HTERT RPE-1 (cell line): Measurements from ENCODE around the gene IL20RA.
"Not testable (repeated sequence)": the region's sequence is repeated elsewhere in the genome, so short reads cannot be mapped to it uniquely, and the experiment has no call there.

ENCODE experiments used
- in situ Hi-C: fragments of 300-500 bp; cut with MboI; formaldehyde crosslinking; loops from 4 replicates; pipeline ENCODE4 v1.14.3; 2020; ENCODE audit warnings: low sequenced_read_pairs

IL20RA gene, protein sequence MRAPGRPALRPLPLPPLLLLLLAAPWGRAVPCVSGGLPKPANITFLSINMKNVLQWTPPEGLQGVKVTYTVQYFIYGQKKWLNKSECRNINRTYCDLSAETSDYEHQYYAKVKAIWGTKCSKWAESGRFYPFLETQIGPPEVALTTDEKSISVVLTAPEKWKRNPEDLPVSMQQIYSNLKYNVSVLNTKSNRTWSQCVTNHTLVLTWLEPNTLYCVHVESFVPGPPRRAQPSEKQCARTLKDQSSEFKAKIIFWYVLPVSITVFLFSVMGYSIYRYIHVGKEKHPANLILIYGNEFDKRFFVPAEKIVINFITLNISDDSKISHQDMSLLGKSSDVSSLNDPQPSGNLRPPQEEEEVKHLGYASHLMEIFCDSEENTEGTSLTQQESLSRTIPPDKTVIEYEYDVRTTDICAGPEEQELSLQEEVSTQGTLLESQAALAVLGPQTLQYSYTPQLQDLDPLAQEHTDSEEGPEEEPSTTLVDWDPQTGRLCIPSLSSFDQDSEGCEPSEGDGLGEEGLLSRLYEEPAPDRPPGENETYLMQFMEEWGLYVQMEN

DNA sequence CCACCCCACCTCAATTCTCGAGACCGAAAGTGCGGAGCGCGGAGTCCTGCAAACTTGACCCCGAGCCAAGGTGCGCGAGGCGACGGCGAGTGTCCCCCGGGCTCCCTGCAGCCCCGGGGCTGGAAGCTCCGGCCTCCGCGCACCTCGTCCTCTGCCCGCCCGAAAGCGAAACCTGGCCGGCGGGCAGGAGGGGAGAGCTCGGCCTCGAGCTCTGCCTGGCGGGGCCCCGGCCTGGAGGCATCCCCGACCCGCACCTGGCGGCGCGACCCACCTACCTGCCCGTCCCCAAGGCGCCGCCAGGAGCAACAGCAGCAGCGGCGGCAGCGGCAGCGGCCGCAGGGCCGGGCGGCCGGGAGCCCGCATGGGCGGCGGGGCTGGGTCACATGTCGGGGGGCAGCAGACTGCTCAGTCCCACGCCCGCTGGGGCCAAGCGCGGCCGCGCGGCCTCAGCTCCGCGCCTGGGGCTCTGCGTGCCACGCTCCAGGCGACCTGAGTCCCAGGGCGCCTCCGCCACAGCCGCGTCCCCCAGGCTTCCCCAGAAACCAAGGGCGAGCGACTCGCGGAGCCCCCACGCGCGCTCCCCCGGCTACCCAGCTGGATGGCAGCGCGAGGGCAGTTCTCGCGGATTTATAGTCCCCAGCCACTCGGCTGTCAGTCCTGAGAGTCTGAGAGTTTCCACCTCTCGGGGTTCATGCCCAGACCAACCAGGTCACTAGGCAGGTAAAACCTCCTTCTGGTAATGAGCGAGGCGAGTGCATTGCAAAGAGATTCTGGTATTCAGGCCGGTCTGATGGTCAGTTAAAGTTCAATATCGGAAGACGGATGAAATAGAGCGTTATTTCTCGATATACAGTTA is at the start of gene IL20RA:
IL20RA (minus strand) TSS at position 600 of the 856 bp plus-strand sequence; CDS start at position 363, 237 bp downstream.
- in situ Hi-C loops, result no loop called here

- in situ Hi-C loops, result no loop called here
Measured at GRCh38 chr6:137093183-137094069, 48.7 kb upstream of the IL20RA start.

- in situ Hi-C loops, result no loop called here
Measured at GRCh38 chr6:137092018-137092417, 47.3 kb upstream of the IL20RA start.

DNA sequence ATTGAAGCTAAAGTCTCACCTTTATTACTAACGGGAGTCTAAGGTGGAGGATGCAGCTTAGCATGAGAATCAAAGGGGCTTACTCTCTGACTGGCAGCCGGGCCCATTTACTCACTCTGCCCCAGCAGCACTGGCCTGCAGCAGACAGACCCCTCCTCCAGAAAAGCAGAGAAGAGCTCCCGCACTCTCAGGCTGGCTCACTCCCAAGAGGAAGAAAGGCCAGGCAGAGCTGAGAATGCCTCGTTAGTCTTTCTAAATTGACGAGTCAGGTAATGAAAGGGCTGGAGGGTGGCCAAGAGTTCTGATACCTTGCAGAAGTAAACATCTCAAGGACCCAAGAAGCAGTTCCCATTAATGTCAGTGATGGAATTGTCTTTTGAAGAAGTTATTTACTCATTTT is 44.5 kb upstream of the IL20RA start:
- in situ Hi-C loops, result no loop called here

DNA sequence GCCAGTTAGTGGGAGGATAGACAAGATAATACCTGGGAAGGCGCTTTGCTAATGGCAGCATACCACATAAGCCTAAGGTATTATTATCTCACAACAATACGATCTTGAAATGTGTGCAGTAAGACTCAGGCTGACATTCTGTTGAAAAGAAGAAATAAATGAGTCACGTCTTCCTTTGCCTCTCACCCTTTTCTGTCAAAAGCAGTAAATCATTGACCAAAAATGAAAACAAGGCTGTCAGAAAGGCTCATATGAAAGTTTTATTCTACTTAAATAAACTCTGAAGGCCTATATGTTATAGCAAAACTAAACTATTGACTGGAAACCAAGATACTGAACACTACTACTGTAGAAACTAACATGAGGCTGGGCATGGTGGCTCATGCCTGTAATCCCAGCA is 43.1 kb upstream of the IL20RA start:
- in situ Hi-C loops, result no loop called here

DNA sequence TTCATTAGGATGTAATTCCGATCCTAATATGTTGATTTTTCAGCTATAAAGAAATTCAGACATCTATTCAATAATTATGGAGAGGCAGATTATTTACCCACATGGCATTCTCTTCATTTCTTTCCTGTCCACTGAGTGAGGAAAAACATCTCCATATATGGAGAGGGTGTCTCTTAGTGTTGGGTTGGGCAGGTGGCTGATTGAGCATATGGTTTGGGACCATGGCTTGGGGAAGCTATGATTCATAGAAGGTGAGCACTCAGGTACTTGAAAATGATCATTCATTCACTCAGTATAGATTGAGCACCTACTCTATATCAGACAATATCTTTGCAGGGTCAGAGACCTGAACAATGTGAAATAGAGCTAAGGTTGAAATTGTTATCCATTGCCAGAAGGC is 41.3 kb upstream of the IL20RA start:
- in situ Hi-C loops, result no loop called here

DNA sequence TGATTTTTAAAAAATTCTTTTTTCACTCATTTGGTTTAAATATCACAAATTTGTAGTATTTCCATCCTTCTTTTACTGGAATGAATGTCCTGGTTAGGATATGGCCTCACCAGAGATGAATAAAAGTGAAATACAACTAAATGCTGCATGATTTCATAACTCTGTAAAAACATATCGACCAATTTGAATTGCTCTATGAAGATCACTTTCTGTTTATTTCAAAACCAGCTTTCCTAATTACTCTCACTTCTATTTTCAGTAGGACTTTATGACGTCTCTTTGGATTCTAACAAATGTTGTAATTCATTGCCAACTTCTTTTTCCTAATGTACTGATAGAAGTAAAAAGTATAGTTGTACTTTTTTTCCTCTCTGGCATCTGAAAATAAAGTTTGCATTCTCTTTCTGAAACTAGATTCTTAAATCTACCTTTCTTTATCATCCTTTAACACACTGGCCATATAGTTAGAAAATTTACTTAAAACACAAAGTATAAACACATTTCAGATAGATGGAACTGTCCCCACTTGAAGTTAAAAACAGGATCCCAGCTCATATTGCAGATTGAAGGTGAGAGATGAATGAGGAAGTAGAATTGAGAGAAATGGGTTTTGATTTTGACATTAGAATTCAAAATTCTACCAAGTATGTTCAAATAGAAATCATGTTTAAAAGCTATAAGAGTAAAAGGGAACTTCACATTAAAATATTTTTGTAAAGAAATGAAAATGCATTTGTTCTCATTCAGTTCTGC is 40.3 kb upstream of the IL20RA start:
- in situ Hi-C loops, result no loop called here

- in situ Hi-C loops, result no loop called here
Measured at GRCh38 chr6:137084090-137084489, 39.3 kb upstream of the IL20RA start.

DNA sequence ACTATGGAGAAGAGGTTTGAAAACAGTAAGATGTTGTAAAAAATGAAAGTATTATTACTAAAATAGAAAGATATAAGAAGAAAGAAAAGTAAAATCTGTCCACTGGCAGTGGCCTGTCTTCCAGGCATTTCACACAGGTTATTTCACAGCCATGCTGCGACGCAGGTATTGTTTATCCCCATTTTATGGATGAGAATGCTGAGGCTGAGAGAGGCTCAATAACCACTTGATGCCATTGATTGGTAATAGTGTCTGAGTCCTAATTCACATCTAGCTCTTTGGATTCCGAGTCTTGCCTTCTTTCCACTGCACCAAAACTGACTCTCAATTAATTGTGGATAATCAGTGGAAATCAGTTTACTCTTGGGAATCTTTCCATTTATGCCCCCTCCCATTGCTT is 37.2 kb upstream of the IL20RA start:
- in situ Hi-C loops, result no loop called here

DNA sequence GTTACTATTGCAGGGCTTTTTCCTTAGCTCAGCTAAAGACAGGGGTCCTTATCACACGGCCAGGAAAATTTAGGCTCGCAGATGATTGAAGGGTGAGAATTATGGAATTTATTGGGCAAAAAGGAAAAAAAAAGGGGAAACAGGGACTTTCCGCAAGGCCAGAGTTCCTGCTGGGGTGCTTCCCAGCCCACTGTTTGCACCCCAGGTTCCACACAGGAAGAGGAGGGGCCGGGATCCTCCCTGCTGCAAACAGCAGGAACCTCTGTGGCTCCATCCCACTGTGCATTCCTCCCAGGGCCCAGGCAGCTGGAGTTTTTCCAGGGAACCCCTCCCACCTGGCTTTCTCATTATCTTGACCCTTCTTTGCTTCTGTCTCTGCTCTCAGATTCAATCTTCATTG is 35.9 kb upstream of the IL20RA start:
- in situ Hi-C loops, result no loop called here

DNA sequence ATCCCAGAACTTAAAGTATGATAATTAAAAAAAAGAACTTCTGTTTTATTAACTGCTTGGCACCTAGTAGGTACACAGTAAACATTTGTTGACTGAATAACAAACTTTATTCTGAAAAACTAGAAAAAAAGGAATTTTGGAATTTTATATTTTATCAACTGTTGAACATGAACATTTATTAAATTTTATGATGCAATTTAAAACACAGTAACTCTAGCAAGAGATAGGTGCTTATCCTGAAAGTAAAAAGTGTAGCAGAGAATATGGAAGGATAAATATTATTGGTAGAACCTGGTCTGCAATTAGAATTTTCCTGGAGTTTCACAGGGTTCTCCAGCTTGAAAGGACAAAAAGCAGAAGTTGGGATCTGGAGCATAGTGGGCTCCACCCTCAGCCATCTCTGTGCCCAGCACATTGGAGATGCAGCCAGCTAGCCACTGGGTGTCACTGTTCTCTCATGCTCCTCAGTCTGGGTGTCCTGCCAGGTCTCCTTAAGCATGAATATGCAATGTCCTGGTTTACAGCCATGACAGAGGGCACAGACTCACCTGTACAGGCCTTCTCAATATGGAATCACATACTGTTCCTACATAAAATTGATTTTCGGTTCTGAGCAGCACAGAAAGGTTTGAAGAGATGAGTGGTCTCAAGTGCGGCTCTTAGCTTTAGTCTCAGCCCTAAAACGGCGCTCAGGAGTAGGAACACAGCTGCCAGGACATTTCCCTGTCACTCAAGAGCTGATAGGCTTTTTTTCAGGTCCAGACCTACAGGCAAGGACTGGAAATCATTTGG is 31.7 kb upstream of the IL20RA start:
- in situ Hi-C loops, result no loop called here

GRCh38 chr6:137075790-137076189 is 31.0 kb upstream of the IL20RA start:
- in situ Hi-C loops, result not testable (repeated sequence)

DNA sequence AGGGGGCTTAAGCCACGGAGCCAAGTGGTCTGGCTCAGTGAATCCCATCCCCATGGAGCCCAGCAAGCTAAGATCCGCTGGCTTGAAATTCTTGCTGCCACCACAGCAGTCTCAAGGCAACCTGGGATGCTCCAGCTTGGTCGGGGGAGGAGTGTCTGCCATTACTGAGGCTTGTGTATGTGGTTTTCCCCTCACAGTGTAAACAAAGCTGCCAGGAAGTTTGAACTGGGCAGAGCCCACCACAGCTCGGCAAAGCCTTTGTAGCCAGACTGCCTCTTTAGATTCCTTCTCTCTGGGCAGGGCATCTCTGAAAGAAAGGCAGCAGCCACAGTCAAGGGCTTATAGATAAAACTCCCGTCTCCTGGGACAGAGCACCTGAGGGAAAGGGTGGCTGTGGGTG is 25.5 kb upstream of the IL20RA start:
- in situ Hi-C loops, result no loop called here

DNA sequence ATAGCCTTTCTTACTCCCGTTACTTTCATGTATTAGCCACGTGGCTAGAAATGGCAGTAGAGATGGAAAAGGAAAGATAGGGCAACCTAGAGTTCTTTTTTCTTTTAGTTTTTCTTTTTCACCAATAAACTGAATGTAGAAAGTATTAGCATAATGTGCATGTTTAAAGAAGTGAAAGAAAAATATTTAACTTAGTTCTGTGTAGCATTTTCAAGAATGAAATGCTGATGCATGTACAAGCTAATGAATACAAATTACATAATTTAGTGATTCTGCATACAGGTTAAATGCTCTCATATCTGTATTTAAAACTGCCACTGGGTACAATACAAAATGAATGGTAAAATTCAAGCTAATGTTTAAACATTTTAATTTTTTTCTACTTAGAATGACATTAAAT is 22.6 kb upstream of the IL20RA start:
- in situ Hi-C loops, result no loop called here

DNA sequence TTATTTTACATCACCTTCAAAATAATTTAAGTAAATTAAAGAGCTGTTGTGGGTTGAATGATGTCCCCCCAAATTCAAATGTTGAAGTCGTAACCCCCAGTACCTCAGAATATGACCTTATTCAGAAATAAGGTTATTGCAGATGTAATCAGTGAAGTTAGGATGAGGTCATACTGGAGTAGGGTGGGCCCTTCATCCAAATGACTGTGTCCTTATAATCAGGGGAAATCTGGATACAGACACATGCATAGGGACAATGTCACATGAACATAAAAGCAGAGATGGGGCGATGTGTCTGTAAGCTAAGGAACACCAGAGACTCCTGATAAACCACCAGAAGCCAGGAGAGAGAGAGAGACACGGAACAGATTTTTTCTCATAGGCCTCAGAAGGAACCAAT is 13.3 kb upstream of the IL20RA start:
- in situ Hi-C loops, result no loop called here

DNA sequence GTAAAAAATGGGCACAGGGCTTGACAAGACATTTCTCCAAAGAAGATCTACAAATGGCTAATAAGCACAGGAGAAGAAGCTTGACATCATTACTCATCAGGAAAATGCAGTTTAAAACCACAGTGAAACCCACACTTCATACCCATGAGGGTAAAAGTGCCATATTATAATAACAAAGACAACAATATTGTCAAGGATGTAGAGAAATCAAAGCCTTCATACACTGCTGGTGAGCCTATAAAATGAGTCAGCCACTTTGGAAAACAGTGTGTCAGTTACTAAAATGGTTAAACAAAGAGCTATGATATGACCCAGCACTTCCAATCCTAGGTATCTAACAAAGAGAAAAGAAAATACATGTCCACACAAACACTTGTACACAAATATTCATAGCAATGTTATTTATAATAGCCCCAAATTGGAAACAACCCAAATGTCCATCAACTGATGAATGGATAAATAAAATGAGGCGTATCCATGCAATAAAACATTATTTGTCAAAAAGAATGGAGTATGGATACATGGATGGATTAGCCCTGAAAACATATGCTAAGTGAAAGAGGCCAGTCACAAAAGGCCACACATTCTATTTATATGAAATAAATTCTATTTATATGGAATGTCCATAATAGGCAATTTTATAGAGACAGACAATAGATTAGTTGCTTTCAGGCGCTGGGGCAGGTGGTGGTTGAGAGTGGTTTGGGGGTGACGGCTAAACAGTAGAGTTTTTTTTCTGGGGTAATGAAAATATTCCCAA is 11.5 kb upstream of the IL20RA start:
- in situ Hi-C loops, result no loop called here

GRCh38 chr6:137051790-137052472 is 7.2 kb upstream of the IL20RA start:
- in situ Hi-C loops, result no loop called here

DNA sequence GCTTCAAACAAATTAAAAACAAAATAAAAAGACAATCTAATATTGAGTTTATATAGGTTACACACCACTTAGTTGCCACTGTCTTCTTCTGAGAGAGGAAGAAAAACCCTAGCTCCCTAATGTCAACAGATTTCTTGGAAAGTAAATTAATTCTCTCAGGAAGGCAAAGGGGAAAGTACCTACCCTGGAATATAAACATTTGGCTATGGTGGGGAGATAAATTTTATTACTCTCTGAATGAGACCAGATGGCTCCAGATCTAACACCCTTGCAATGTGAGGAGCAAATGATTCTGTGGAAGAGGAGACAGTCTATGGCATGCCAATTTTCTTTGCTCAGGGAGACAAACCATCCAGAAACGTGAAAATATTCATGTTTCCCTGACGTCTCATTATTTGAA is 4.3 kb upstream of the IL20RA start:
- in situ Hi-C loops, result no loop called here
